ENCODE data around the gene SRM.
"Not testable (repeated sequence)": the region's sequence is repeated elsewhere in the genome, so short reads cannot be mapped to it uniquely, and the experiment has no call there.

The SRM gene

GRCh38 chr1:11044086-11044848 lies 15.6 kb downstream of the SRM start:
- no peak for DNase-seq

DNA sequence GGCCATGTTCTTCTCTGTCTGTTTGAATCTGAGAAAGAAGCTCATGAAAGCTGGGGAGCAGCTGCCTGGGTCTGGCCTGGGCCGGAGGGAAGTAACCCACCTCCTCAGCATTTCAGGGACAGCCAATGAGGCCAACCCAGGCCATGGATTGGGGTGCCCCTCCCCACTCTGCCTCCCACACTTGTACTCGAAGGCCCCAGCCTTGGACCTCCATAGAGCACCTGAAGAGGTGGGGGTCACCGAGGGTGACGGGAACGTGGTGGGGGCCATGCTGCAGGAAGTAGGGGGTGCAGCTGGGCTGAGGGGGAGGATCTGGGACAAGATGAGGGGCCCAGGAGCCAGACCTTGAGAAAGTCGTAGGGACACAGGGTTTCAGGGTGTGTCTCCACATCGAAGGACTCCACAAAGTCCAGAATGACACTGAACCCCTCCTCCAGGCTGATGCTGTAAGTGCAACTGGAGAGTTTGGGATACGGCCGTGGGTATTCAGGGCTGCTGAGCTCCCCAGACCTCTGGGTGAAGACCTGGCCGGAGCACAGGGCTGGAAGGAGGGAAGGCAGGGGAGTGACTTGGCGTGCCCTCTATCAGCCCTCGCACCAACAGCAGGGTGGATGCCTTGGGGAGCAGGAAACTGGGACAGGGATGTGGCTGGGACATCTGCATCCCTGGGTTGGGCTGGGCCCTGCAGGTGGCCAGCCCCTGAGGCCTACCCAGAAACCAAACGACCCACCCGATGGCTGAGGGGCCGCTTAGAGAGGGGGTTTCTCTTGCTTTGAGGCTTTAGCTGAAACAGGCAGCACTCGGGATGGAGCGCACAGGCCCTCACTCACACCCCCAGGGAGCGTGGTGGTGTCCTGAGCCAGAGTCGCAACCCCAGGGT lies 16.6 kb downstream of the SRM start:
- DNase-seq, result no peak

DNA sequence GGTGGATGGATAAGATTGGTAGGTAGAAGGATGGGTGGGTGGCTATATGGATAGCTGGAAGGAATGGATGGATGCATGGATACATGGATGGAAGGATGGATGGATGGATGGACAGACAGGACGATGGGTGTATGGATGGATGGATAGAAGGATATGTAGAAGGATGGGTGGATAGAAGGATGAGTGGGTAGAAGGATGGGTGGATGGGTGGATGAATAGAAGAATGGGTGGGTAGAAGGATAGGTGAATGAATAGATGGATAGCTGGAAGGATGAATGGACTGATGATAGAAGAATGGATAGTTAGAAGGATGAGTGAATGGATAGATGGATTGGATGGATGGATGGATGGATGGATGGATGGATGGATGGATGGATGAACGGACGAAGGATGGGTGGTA lies 17.8 kb downstream of the SRM start:
- no peak for DNase-seq

DNA sequence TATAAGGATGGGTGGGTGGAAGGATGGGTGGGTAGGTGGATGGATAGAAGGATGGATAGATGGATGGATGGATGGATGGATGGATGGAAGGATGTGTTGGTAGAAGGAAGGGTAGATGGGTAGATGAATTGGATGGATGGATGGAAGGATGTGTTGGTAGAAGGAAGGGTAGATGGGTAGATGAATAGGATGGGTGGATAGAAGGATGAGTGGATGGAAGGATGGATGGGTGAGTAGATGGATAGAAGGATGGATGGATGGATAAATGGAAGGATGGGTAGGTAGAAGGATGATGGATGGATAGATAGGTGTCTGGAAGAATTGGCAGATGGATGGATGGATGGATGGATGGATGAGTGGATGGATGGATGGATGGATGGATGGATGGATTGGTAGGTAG lies 18.8 kb downstream of the SRM start:
- DNase-seq, result no peak

DNA sequence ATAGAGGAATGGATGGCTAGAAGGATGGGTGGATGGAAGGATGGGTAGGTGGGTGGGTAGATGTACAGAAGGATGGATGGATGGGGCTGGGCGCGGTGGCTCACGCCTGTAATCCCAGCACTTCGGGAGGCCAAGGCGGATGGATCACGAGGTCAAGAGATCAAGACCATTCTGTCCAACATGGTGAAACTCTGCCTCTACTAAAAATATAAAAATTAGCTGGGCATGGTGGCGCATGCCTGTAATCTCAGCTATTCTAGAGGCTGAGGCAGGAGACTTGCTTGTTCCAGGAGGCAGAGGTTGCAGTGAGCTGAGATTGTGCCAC lies 19.8 kb downstream of the SRM start:
- not testable (repeated sequence) for DNase-seq

DNA sequence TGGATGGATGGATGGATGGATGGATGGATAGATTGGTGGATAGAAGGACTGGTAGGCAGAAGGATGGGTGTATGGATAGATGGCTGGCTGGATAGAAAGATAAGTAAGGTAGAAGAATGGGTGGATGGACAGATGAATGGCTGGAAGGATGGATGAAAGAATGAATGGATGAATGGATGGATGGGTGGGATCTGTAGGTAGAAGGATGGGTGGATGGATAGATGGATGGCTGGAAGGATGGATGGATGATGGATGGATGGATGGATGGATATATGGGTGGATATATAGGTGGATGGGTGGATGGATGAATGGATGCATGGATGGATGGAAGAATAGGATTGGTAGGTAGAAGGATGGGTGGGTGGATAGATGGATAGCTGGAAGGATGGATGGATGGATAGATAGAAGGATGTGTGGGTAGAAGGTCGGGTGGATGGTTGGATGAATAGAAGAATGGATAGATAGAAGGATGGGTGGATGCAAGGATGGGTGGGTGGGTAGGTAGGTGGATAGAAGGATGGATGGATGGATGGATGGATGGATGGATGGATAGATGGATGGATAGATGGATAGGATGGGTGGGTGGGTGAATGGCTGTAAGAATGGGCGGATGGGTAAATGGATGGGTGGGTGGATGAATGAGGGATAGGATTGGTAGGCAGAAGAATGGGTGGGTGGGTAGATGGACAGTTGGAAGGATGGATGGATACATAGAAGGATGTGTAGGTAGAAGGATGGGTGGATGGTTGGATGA lies 20.3 kb downstream of the SRM start:
- DNase-seq, result no peak

- DNase-seq, result peak; percentile 95
These were observed 22.1 kb downstream of the SRM start for GRCh38 chr1:11037740-11038182.

DNA sequence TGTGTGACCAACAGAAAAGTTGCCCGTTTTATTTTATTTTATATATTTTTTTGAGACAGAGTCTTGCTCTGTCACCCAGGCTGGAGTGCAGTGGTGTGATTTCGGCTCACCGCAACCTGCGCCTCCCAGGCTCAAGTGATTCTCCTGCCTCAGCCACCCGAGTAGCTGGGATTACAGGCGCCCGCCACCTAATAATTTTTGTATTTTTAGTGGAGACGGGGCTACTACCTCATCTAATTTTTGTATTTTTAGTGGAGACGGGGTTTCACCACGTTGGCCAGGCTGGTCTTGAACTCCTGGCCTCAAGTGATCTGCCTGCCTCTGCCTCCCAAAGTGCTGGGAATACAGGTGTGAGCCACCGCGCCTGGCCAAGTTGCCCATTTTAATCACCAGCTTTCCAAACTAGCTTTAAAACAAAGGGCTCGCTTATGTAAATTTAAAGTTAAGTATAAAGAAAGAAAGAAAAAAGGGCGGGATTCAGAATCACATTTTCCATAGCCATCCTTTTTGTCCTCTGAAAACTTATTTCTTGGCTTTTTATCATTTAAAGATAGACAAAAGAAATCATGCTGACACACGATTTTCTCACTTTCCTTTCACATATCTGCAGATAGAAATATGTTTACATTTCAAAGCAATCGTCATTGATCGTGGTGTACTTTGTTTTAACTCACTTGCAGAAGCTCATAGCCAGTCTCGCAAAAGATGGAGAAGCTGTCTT lies 22.6 kb downstream of the SRM start:
- not testable (repeated sequence) for DNase-seq

GRCh38 chr1:11031624-11032262 lies 28.1 kb downstream of the SRM start:
- no peak for DNase-seq

DNA sequence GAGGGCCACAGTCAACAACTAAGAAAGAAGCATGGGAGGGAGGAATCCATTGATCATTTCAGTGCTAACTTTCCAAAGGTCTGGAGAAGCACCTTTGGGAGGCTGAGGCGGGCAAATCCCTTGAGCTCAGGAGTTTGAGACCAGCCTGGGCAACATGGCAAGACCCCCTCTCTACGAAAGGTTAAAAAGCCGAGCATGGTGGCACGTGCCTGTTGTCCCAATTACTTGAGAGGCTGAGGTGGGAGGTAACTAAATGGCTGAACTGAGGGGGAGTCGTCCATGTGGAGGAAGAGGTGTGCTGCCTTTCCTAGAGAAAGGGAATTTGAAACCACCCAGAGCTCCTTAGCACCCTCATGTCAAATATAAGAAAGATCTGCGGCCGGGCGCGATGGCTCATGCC lies 29.0 kb downstream of the SRM start:
- DNase-seq, result no peak

GRCh38 chr1:11028018-11028417 lies 31.8 kb downstream of the SRM start:
- no peak for DNase-seq

GRCh38 chr1:11027316-11027715 lies 32.5 kb downstream of the SRM start:
- DNase-seq, result no peak

- DNase-seq, result no peak
These were observed 32.9 kb downstream of the SRM start for GRCh38 chr1:11026903-11027302.

- DNase-seq, result no peak
These were observed 33.8 kb downstream of the SRM start for GRCh38 chr1:11026052-11026451.

GRCh38 chr1:11025618-11026017 lies 34.2 kb downstream of the SRM start:
- no peak for DNase-seq

DNA sequence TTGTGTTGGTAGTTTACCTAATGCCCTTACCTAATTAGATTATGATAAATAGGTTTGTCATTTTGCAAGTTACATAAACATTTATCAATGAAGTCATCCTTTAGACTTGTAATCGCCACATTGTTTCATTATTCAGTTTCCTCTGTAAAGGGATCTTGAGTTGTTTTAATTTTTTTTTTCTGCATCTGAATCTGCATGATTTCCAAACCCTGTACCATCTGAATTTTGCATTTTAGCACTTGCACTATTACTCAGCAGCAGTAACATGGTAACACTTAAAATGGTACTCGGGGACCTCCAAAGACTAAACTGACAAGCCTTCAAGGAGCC lies 35.0 kb downstream of the SRM start:
- DNase-seq, result no peak

- no peak for DNase-seq
These were observed 35.5 kb downstream of the SRM start for GRCh38 chr1:11024154-11024873.

DNA sequence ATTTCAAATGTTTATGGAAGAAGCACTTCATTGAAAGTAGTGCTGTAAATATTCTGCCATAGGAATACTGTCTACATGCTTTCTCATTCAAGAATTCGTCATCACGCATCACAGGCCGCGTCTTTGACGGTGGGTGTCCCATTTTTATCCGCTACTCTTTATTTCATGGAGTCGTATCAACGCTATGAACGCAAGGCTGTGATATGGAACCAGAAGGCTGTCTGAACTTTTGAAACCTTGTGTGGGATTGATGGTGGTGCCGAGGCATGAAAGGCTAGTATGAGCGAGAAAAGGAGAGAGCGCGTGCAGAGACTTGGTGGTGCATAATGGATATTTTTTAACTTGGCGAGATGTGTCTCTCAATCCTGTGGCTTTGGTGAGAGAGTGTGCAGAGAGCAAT lies 36.6 kb downstream of the SRM start:
- no peak for DNase-seq

DNA sequence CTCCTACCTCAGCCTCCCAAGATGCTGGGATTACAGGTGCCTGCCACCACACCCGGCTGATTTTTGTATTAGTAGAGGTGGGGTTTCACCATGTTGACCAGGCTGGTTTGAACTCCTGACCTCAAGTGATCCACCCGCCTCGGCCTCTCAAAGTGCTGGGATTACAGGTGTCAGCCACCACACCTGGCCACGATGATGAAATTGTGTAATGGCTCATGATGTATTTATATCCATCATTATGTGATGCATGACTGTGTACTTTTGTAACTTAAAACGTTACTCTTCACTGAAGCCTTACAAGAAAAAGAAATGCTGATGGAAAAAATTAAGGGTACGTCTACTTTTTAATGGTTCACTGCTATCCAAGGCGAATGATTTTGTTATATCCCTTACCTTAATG lies 39.8 kb downstream of the SRM start:
- DNase-seq, result no peak

DNA sequence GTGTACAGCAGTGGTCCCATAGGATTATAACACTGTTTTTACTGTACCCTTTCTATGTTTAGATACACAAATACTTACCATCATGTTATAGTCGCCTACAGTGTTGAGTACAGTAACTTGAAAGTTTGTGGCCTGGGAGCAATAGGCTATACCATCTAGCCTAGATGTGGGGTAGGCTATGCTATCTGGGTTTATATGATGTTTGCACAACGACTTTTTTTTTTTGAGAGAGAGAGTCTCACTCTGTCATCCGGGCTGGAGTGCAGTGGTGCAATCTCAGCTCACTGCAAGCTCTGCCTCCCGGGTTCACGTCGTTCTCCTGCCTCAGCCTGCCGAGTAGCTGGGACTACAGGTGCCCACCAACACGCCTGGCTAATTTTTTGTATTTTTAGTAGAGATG lies 40.5 kb downstream of the SRM start:
- not testable (repeated sequence) for DNase-seq

DNA sequence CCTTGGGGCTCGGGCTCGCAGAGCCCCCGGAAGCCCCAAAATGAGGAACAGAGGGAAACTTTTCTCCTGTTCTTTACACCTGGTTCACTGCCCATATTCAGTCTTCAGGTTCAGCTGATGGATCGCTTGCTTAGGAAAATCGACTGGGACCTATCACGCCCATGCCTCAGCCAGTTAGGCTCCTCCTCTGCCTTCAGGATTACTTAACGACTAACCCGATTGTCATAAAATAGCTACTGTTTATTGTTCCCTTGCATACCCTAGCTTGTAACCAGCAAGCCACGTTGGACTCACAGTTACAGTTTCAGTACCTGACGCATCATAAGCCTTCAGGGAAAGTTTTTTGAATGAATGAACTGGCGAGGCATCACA lies 46.7 kb downstream of the SRM start:
- no peak for DNase-seq

Measured in eye (tissue), 1 donor.